GM18858 (cell line): Measurements from ENCODE around the gene CCDC127.
A peak's percentile ranks its signal among the peaks of the same experiment; 100 is the strongest.

Experiments used
- ATAC-seq: cut with Tn5 transposase; IDR thresholded peaks from one replicate; pipeline ENCODE4 v1.9.1; 2021; ENCODE audit not compliant: unreplicated experiment

The CCDC127 gene

DNA sequence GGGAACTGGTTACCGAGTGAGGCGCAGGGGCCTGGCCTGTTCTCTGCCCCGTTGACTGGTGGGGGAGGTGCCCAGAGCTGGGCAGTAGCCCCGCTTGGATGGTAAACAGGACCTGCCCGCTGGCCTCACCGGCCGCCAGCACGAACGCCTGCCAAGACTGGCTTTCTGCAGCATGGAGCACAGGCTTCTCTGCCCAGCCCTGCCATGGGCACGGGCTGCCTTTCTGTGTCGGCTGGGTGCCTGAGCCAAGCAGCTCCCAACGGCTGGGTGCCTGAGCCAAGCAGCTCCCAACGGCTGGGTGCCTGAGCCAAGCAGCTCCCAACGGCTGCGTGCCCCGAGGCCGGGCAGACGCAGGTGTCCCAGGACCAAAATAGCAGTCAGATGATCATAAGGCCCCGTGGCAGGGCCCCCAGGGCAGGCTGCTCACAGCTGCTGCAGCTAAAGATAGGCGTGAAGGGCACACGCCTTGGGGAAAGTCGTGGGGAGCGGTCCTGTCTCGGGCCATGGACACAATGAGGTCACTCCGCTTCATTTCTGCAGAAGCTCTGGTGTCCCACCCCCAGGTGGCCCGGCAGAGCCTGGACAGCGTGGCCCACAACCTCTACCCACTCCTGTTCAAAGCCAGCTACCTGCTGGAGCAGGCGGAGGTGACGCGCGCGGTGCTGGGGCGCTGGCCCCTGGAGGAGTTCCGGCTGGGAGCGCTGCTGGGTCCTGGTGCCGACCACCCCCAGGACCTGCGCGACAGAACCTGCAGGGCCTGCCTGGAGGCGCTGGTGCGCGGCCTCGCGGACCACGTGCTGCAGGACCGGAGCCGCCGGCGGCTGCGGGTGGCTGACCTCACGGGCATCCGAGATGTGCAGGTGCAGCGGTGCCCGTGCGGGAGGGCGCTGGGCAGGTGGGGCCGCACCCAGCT lies 26.7 kb downstream of the CCDC127 start, which contains the start of gene LRRC14B:
Gene LRRC14B, plus strand, starts transcription at position 460 of the 913 bp plus-strand sequence. Its CDS starts 44 bp downstream, at position 504.
- ATAC-seq: no peak

DNA sequence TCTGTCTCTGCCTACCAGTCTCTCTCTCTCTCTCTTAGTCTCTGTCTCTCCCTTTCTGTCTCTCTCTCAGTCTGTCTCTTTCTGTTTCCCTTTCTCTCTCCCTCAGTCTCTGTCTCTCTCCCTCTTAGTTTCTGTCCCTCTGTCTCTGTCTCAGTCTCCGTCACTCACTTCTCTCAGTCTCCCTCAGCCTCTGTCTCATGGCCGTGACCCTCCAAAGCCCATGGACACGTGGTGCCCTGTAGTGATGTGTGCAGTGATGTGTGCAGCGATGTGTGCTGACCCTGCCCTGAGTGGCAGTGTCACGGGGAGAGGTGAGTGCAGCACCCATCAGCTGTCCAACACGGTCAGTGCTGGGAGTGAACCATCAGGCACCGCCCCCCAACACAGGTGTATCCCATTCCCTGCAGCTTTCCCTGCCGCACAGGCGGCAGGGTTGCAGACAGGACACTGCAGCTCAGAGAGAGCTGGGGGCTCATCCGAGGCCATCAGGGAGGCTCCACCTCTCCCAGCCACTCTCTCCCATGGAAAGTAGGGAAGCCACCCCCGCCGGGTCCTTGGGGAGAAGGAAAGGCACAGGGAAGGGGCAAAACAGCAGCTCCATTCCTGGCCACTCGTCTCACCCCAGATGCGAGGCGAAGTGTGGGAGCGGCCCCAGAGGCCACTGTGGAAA lies 27.5 kb downstream of the CCDC127 start:
- ATAC-seq: no peak

DNA sequence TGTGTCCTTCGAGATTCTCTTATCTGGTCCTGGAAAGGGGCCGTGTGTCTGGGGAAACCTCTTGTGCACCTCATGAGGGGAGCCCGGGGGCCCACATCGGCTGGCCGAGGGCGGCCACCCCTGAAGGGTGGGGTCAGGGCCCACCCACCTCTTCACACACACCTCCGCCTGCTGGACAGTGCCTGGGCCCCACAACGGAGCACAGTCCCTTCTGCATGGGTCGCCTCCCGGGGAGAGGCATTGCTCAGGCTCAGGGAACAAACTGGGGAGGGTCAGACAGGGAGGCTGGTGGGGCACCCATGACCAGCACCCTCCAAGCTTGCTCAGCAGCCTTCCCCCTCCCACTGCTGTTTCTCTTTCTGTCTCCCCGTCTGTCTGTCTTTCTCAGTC lies 28.0 kb downstream of the CCDC127 start:
- no peak for ATAC-seq

DNA sequence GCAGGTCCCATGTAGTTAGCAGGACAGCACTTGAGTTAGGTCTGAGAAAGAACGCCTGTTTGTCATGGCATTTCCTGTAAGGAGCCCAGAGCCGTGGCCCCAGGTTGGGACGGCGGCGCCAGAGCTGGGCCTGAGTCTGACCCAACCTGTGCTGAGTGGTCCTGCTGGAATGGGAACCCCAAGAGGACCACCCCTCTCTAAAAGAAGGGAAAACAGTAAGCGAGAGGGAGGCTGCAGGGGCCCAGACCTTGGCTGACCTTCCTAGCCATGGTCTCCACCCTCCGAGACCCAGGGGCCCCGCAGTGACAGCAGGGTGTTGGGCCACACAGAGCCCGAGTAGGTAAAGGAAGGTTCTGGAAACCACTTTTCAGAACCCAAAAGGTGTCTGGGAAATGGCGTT lies 28.5 kb downstream of the CCDC127 start:
- no peak for ATAC-seq

DNA sequence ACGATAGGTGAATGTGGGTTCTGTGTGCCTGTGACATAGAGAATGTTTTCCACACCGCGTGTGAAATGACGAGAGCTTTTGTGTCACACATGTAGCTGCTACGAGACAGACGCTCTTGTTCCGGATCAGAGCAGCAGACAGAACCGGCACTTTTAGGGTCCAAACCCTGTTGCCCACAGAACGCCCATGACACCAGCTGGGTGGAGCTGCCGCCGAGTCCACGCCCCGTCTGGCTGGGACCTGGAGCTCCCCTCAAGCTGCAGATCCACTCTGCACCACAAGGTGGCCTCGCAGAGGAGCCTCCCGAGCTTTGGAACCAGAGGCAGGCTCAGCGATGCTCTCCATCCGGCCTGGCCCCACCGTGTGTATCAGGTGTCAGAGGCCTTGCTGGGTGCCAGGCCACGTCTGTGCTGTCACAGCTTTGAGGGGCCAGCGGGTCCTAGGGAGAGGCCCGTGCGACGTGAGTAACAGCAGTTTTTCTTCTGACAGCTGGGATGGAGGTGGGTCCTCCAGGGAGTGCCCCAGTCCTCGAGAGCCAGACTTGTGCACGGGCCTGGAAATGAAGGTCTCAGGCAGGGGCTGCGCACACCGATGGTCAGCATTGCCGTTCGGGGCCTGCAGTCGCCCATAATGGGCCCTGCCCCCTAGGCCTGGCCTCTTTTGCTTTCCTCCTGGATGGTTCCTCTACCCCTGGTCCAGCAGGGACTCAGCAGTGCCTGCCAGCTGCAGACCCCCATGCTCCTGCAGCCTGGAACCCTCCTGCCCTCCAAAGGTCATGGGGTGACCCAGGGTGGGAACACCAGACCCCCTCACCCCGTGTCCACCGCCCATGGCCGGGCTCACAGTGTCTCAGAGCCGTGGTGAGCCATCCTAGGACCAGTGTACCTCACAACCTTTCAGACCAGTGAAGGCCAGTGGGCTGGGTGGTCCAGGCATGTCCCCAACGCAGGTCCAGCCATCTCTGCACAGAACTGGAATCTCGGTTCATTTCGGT lies 29.2 kb downstream of the CCDC127 start:
- ATAC-seq: peak; percentile 80

DNA sequence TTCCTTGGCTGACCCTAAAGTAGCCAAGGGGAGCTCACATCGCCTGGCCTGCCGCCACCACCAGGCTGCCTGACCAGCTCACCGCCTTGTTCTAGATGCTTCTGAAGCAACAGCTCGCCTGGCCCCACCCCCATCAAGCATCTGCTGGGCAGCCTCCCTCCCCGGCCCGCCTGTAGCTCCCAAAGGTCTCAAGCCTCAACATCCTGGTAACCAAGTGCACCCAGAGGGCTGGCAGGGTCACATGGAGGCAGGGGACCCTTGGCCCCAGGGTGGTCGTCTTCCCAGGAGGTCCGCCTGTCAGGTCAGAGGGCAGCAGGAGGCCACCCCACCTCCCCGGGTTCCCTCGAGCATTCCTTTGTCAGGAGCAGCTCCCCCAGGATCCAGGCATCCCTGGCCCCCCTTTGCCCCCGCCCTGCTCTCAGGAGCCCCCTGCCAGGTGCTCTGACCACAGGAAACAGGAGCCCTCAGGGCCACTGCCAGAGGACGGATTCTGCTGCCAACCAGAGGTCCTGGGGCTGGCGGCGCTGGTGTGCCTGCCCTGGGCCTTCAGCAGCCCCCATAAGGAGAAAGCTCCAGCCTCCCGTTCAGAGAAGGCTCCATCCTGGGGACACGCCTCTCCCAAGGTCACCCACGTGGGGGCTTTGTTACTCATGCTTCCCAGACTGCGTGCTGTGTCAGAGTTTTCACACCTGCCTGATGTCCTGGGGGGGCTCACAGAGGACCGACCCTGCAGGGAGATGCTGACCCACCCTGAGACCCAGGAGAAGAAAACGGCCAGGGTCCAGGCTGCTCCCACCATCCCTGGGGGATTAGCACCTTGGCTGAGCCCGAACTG lies 30.1 kb downstream of the CCDC127 start:
- ATAC-seq: no peak

DNA sequence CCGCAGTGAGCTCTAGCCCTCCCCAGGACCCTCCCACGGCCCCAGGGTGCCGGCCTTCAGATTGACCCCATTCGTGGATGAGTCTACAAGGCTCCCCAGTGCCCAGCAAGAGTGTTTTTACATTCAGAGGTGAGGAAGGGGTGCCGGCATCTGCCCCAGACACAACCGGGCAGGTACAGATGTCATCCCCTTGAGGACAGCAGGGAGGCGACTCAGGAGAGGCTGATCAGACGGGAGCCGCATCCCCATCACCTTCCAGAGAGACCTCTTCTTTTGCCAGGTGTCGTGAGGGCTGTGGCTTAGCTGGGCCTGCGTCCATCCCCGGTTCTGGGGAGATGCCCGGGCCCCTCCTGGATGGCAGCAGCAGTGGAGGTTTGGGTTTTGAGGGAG lies 30.9 kb downstream of the CCDC127 start:
- no peak for ATAC-seq

DNA sequence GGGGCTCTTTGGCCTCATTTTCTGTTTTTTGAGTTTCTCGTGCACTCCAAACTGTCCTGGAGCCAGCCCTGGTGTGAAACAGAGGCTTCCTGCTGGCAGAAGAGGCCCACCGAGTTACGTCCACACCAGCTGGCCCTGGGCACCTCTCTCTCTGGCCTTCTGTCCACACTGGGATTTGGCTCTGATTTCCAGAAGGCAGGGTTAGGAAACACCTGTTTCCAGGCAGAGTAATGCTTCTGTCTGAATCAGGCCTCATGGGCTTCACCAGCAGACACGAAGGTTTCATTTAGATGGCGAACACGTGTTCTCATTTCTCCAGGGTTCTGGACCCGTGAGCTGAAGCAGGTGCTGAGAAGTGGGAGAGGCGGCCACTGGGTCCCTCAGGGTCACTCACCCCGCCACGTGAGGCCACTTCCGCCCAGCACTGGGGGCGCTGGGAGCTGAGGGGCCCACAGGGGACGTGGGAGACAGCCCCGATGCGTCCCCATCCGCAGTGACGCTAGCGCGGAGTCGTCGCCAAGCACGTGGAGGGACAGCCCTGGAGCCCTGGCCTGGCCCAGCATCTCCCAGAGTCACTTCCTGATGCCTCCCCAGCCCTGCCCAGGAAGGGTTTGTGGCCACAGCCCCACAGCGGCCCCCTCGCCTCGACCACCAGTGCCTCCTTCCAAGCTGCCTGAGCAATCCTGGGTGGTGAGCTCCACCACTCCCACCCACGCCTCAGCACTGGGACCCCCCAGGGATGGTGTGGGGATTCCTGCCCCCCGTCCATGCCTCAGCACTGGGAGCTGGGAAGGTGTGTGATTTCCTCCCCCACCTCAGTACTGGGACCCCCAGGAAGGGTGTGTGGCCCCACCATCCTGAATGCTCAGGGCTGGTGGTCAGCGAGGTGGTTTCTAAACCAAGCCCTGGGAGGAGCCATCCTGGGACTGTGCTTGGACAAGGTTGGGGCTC lies 31.6 kb downstream of the CCDC127 start:
- ATAC-seq: no peak

DNA sequence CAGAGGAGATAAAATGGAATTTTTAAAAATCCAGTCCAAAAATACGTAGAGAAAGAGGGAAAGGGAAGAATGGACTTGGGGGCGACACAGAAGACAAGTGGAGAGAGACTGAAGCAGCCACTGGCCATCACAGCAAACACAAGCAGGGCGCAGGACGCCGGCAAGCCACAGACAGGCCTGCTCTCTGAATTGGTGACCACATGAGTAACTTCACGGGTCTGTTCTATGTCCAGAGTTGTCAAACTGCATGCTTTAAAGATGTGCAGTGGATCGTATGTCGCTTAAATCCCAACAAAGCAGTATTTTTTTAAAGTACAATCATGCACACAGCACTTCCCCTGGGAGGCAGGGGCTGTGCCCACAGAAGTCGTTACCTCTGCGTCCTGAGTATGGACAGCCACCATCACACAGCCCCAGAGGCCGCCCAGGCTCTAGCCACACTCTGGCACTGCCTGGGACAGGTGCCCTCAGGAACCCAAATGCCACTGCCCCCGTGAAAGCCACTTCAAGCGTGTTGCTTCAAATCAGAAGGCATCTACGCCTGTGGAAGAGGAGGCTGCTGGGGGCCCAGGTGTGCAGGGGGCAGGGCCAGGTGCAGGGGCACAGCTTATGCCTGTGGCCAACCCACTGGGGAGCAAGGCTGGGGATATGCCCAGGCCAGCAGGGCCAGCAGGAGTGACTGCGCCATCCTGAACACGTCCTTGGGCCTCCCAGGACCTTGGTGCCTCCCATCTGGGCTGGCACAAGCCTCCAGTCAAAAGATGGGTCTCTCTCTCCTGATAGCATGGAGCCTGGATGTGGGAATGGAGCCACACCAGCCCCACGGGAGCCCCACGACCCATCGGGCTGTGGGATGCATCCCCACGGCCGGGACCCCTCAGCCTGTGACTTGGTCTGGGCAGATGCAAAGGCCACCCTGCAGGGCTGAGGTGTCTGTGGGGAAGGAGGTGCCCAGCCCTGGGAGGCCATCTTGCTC lies 32.6 kb downstream of the CCDC127 start:
- ATAC-seq: no peak

DNA sequence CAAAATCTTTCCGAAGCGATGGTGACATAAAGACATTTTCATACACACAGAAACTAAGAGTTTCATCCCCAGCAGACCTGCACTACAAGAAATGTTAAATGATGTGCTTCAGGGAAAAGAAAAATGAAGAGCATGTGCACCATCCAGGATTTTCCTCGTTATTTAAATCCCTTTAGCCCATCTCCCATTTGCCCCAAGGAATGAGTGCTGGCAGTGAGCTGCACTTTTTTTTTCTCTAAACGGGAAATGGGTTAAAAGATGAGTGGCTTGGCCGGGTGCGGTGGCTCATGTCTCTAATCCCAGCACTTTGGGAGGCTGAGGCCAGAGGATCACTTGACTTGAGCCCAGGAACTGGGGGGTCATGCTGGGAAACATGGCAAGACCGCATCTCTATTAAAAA lies 33.5 kb downstream of the CCDC127 start:
- no peak for ATAC-seq

DNA sequence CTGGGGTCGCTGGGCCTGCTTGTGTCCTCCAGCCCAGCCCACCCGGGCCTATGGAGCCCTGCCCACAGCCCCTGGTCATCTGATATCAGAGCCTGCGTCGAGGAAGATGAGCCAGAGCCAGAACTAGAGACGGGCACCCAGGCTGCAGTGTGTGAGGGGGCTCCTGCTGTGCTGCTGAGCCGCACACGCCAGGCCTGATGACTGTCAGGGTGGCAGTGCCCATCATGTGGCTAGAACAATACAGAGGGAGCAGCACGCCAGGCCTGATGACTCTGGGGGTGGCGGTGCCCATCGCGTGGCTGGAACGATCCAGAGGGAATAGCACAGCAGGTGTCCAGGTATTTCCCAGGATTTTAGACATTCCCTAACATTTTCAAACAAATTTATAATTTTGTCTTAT lies 35.8 kb downstream of the CCDC127 start:
- ATAC-seq: no peak

DNA sequence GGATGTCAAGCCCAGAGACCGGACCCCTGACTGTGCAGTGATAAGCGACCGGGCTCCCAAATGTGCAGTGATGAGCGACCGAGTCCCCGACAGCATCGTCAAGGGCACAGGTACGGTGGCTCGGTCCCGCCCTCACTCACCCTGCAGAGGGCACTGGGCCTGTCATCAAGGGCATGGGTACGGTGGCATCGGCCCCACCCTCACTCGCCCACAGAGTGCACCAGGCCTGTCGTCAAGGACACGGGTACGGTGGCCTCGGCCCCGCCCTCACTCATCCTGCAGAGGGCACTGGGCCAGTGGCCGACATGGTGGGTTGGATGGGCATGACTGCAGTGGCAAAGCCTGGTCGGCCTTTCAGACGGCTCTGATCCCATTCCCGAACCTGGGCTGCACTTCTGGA lies 36.4 kb downstream of the CCDC127 start:
- ATAC-seq: no peak

DNA sequence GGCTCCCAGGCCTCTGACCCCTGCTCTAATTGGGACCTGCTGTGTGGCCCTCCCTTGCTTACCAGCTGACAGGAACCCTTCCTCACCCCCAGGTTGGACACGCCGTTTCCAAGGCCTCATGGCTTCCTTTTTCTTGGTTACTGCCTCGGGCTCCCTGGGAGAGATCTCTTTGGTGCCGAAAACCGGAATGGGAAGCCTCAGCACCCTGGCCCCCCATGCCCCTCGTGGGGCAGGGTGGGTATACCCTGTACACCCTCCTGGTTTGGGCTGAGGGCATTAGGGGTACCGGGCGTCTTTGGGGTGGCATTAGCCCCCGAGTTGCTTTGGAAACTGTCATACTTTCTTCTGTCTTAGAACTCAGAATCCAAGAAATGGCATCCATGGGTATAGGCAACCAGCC lies 36.8 kb downstream of the CCDC127 start:
- ATAC-seq: no peak

DNA sequence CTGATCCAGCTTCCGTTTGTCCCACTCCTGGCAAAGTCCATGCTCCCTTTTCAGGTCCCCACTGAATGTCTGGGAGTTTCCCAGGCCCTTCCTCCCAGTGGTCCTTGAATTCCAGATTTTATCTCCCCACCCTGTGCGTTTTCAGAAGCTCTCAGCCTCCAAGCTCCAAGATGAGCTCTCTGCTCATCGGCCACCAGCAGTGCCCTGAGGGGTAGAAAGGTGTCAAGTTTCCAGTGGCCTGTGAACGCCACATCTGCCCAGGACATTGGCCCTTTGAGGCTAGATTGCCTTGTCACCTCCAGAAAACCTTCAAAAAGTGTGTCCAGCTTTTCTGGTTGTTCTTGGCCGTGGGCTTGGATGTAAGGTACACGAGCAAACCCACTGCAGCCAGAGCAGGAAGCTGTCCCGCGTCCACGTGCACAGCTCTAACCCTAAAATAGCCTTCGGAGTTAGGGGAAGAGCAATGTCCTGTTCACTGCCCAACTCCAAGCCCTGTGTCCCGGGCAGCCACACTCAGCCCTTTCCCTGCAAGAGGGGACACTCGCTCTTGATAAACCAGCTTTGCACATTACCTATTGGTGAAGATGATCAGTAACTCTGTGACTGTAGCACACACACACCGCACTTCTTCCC lies 37.6 kb downstream of the CCDC127 start:
- ATAC-seq: no peak

DNA sequence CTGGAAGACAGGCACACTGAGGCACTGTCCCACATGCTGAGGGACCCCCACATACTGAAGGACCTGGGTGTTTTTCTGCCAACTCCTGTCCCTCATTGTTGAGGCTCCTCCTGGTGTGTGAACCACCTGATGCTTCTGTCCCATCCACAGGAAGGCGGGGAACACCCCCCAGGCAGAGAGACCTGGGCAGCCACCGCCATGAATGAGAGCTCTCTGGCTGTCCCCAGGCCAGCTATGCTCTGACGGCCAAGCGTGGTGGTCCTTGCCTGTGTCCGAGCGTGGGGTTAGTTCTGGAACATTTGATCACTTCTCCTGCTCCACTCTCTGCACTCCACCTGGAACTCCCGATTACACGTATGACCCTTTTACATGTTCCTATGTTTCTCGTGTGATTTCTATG lies 38.6 kb downstream of the CCDC127 start:
- no peak for ATAC-seq

DNA sequence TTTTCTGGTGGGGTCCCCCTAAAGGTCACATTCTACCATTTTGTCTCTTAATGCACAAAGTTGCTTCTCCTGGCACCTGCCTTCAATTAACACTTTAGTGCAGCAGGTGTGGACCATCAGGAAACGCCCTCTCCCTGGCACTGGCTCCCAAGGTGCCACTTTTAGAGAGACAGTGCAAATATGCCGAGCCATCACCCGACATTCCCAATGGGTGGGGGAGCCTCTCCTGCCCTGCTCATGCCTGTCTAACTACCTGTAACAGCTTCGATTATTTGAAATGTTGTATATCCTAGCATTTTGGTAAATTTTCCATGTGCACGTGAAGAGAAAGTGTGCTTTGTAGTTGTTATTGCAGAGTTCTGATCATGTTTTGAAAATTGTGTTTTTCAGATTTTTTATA lies 39.8 kb downstream of the CCDC127 start:
- no peak for ATAC-seq

DNA sequence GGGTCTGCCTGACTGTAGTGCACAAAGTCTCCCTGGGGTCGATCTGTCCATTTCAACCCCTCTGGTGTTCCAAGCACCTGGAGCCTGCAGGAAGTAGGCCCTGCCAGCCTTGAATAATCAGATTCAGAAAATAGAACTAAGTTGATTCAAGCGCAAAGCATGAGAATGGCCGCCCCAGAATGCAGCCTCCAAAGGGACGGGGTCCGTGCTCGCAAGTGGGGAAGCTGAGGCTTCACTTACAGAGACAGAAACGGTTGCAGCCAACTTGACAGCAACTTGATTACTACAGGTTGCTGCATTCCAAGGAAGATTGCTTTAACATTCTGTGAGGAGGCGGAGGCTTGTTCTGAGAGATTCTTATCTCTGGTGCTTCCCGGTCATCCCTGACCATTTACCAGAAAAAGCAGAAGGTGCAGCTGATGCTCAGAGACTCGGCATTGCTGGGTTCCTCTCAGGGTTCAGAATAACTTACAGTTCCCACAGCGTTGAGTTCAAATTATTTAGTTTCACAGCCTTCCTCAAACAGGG lies 41.6 kb downstream of the CCDC127 start:
- no peak for ATAC-seq
